AG09319 (cell line): ENCODE data around the gene SULF2.

ENCODE experiments used
- DNase-seq: peaks from one replicate; pipeline ENCODE4 v3.0.0-alpha.2; 2010; ENCODE audit warnings: low read depth; ENCODE audit errors: extremely low read depth
- CTCF ChIP-seq: IDR thresholded peaks from 2 replicates; pipeline ENCODE4 v1.5.1; 2011; ENCODE audit warnings: low read depth, mild to moderate bottlenecking, inconsistent platforms, low read length, moderate library complexity

The SULF2 gene

GRCh38 chr20:47656318-47656717 is 129.0 kb downstream of the SULF2 start:
- TF ChIP-seq CTCF: no peak
- DNase-seq: no peak

- TF ChIP-seq CTCF: no peak
- DNase-seq: no peak
Observed at GRCh38 chr20:47655635-47656034, 129.6 kb downstream of the SULF2 start.

- no peak for TF ChIP-seq CTCF
- no peak for DNase-seq
Observed at GRCh38 chr20:47654370-47654769, 130.9 kb downstream of the SULF2 start.

GRCh38 chr20:47653869-47654268 is 131.4 kb downstream of the SULF2 start:
- TF ChIP-seq CTCF: no peak
- DNase-seq: no peak

GRCh38 chr20:47652794-47653193 is 132.5 kb downstream of the SULF2 start:
- no peak for DNase-seq
- TF ChIP-seq CTCF: no peak

GRCh38 chr20:47652301-47652700 is 133.0 kb downstream of the SULF2 start:
- TF ChIP-seq CTCF: no peak
- no peak for DNase-seq

- DNase-seq: no peak
- no peak for TF ChIP-seq CTCF
Observed at GRCh38 chr20:47648943-47649342, 136.3 kb downstream of the SULF2 start.

- no peak for DNase-seq
- no peak for TF ChIP-seq CTCF
Observed at GRCh38 chr20:47647994-47648393, 137.3 kb downstream of the SULF2 start.
